Caco-2 (cell line): ENCODE data around the gene PIK3C3. TPM values are rescaled to one million over a fixed set of nuclear protein-coding genes. Genes with fewer than 3 reads are reported as not detected.

Source experiments
- BruUV-seq: library from RNA; stranded (reverse); fragments of 400-500 nt; replicated peaks from 2 replicates; lab custom pipeline; 2021; lab: Mats Ljungman, UMichigan
- CTCF ChIA-PET: fragments of 300-600 bp; sonication (Branson Sonifier 250); formaldehyde crosslinking; loops from one replicate; lab custom pipeline; 2022; ENCODE audit warnings: antibody characterized with exemption; lab: Charles Lee
- POLR2A ChIA-PET: fragments of 300-600 bp; sonication (Branson Sonifier 250); formaldehyde crosslinking; loops from one replicate; lab custom pipeline; 2022; ENCODE audit warnings: antibody characterized with exemption; lab: Charles Lee
- DNase-seq, 2 experiments: peaks; one replicate each; pipeline versions ENCODE4 v3.0.0 to v3.0.0-alpha.2; 2020 to 2022
- H3K27me3 ChIP-seq: replicated peaks from 2 replicates; pipeline ENCODE4 v1.6.0; 2011; ENCODE audit warnings: low read length; ENCODE audit not compliant: control insufficient read depth, insufficient read depth
- H3K36me3 ChIP-seq: 2 replicates; pipeline ENCODE4 v1.5.1; 2011; ENCODE audit warnings: low read length; ENCODE audit not compliant: control insufficient read depth, insufficient read depth
- H3K4me1 ChIP-seq: fragments of 250-450 bp; sonication (Bioruptor Pico); 2 replicates; pipeline ENCODE4 v1.5.1; 2020; ENCODE audit warnings: mild to moderate bottlenecking
- H3K4me3 ChIP-seq: 2 replicates; pipeline ENCODE4 v1.5.1; 2011; ENCODE audit warnings: low read depth, mild to moderate bottlenecking, control low read depth, low read length
- H3K9me3 ChIP-seq: fragments of 250-450 bp; sonication (Bioruptor Pico); 2 replicates; pipeline ENCODE4 v1.5.1; 2020; ENCODE audit warnings: mild to moderate bottlenecking, moderate library complexity
- H3K27ac Mint-ChIP-seq: one replicate; pipeline ENCODE4 v1.8.0; 2022; ENCODE audit warnings: mixed read lengths; ENCODE audit not compliant: unreplicated experiment
- H3K27me3 Mint-ChIP-seq: one replicate; pipeline ENCODE4 v1.8.0; 2022; ENCODE audit warnings: mixed read lengths; ENCODE audit not compliant: insufficient read depth, unreplicated experiment
- H3K36me3 Mint-ChIP-seq: one replicate; pipeline ENCODE4 v1.8.0; 2022; ENCODE audit warnings: mild to moderate bottlenecking, mixed read lengths; ENCODE audit not compliant: insufficient read depth, unreplicated experiment
- H3K4me1 Mint-ChIP-seq: one replicate; pipeline ENCODE4 v1.8.0; 2022; ENCODE audit warnings: low read depth, mixed read lengths; ENCODE audit not compliant: unreplicated experiment
- H3K4me3 Mint-ChIP-seq: one replicate; pipeline ENCODE4 v1.8.0; 2022; ENCODE audit warnings: mild to moderate bottlenecking, moderate library complexity, mixed read lengths; ENCODE audit not compliant: unreplicated experiment
- H3K9me3 Mint-ChIP-seq: one replicate; pipeline ENCODE4 v1.8.0; 2022; ENCODE audit warnings: mixed read lengths; ENCODE audit not compliant: unreplicated experiment
- intact Hi-C: fragments of 100-400 bp; cut with micrococcal nuclease; formaldehyde crosslinking; loops from one replicate; pipeline ENCODE4 v1.10.0; 2022; ENCODE audit not compliant: unreplicated experiment
- total RNA-seq: library from RNA; stranded (reverse); gene quantifications from 2 replicates; pipeline ENCODE4 v1.2.3, GENCODE V29; 2022
- TF ChIP-seq, protein P1 (sequence below), 2 experiments: fragments of 200-600 bp in 1 of 2; IDR thresholded peaks; 1 replicate in 1 of 2; 2 replicates in 1 of 2; pipeline versions ENCODE4 v1.5.1 to v1.8.0; 2011 to 2022; ENCODE audit warnings: antibody characterized with exemption in 1 of 2, control low read depth in 1 of 2, inconsistent platforms in 1 of 2, low read depth in 1 of 2, low read length in 1 of 2, mild to moderate bottlenecking in 1 of 2, moderate library complexity in 1 of 2; ENCODE audit not compliant: insufficient read depth in 1 of 2, severe bottlenecking in 1 of 2, unreplicated experiment in 1 of 2

PIK3C3 gene
- total RNA-seq, 1 experiment from 2014 or later, result 19.7 TPM

GRCh38 chr18:41965634-41966255 is 10.7 kb downstream of the PIK3C3 start:
- TF ChIP-seq, protein P1, sequence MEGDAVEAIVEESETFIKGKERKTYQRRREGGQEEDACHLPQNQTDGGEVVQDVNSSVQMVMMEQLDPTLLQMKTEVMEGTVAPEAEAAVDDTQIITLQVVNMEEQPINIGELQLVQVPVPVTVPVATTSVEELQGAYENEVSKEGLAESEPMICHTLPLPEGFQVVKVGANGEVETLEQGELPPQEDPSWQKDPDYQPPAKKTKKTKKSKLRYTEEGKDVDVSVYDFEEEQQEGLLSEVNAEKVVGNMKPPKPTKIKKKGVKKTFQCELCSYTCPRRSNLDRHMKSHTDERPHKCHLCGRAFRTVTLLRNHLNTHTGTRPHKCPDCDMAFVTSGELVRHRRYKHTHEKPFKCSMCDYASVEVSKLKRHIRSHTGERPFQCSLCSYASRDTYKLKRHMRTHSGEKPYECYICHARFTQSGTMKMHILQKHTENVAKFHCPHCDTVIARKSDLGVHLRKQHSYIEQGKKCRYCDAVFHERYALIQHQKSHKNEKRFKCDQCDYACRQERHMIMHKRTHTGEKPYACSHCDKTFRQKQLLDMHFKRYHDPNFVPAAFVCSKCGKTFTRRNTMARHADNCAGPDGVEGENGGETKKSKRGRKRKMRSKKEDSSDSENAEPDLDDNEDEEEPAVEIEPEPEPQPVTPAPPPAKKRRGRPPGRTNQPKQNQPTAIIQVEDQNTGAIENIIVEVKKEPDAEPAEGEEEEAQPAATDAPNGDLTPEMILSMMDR (IDR thresholded peaks at IDR 0.05; ENCODE audit: insufficient read depth in 1 of 2, low read depth in 1 of 2, low read length in 1 of 2, severe bottlenecking in 1 of 2, unreplicated experiment in 1 of 2), result no peak
- Histone ChIP-seq H3K4me3 (no peak overlapping the region), H3K36me3 (no peaks in the 10 kb centered on the region), H3K9me3 (no peaks in the 10 kb centered on the region), H3K4me1 (no peaks in the 10 kb centered on the region), H3K27me3 (no peaks in the 10 kb centered on the region)
- no TSS peak for BruUV-seq
- no peak for DNase-seq
- Mint-ChIP-seq H3K9me3 (no peaks in the 10 kb centered on the region), H3K4me1 (no peaks in the 10 kb centered on the region), H3K4me3 (no peak overlapping the region), H3K27me3 (no peaks in the 10 kb centered on the region), H3K27ac (no peak overlapping the region), H3K36me3 (no peaks in the 10 kb centered on the region)
- CTCF ChIA-PET, result no interaction called here
- intact Hi-C loops, result no loop called here
- POLR2A ChIA-PET, result no interaction called here

- POLR2A ChIA-PET, result no interaction called here
- TF ChIP-seq, protein P1 (IDR thresholded peaks at IDR 0.05; ENCODE audit: insufficient read depth in 1 of 2, low read depth in 1 of 2, low read length in 1 of 2, severe bottlenecking in 1 of 2, unreplicated experiment in 1 of 2), result no peak
- CTCF ChIA-PET, result no interaction called here
- H3K27me3 ChIP-seq, result no peaks in the 10 kb centered on the region
- no peak for DNase-seq
- no peak overlapping the region for H3K4me3 ChIP-seq
- no peaks in the 10 kb centered on the region for H3K36me3 ChIP-seq
- no peaks in the 10 kb centered on the region for H3K9me3 Mint-ChIP-seq
- no peaks in the 10 kb centered on the region for H3K27me3 Mint-ChIP-seq
- H3K27ac Mint-ChIP-seq, result no peak overlapping the region
- no TSS peak for BruUV-seq
- no peak overlapping the region for H3K4me3 Mint-ChIP-seq
- no peaks in the 10 kb centered on the region for H3K4me1 ChIP-seq
- no peaks in the 10 kb centered on the region for H3K9me3 ChIP-seq
- intact Hi-C loops, result no loop called here
- H3K36me3 Mint-ChIP-seq, result no peaks in the 10 kb centered on the region
- H3K4me1 Mint-ChIP-seq, result no peaks in the 10 kb centered on the region
Observed at GRCh38 chr18:41966943-41967342, 11.9 kb downstream of the PIK3C3 start.

DNA sequence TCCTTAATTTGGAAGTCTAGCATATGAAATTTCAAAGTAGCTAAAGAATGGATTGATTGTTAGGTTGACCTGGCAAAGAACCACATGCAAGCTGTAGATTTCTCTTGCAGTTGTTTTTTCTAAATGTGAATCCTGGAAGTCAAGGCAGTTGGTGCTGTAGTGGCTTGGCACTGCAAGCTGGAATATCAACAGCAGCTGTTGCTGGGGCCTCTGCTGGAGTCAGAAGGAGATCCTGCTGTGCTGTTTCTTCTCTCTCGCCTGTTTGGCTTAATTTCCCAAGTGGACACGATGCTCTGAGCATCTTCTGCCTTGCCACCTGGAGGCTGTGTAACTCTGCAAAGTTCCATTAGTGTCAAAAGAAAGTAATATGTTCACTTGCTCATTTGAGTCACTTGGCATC is 12.6 kb downstream of the PIK3C3 start:
- ChIA-PET CTCF (no interaction called here), POLR2A (no interaction called here)
- no peak for DNase-seq
- Mint-ChIP-seq H3K27me3 (no peaks in the 10 kb centered on the region), H3K36me3 (no peaks in the 10 kb centered on the region), H3K4me3 (no peak overlapping the region), H3K9me3 (no peaks in the 10 kb centered on the region), H3K4me1 (no peaks in the 10 kb centered on the region), H3K27ac (no peak overlapping the region)
- Histone ChIP-seq H3K4me1 (no peaks in the 10 kb centered on the region), H3K9me3 (no peaks in the 10 kb centered on the region), H3K36me3 (no peaks in the 10 kb centered on the region), H3K4me3 (no peak overlapping the region), H3K27me3 (no peaks in the 10 kb centered on the region)
- intact Hi-C loops, result no loop called here
- TF ChIP-seq, protein P1 (IDR thresholded peaks at IDR 0.05; ENCODE audit: insufficient read depth in 1 of 2, low read depth in 1 of 2, low read length in 1 of 2, severe bottlenecking in 1 of 2, unreplicated experiment in 1 of 2), result no peak
- no TSS peak for BruUV-seq
